Measurements from ENCODE around the gene UMOD.

The UMOD gene

DNA sequence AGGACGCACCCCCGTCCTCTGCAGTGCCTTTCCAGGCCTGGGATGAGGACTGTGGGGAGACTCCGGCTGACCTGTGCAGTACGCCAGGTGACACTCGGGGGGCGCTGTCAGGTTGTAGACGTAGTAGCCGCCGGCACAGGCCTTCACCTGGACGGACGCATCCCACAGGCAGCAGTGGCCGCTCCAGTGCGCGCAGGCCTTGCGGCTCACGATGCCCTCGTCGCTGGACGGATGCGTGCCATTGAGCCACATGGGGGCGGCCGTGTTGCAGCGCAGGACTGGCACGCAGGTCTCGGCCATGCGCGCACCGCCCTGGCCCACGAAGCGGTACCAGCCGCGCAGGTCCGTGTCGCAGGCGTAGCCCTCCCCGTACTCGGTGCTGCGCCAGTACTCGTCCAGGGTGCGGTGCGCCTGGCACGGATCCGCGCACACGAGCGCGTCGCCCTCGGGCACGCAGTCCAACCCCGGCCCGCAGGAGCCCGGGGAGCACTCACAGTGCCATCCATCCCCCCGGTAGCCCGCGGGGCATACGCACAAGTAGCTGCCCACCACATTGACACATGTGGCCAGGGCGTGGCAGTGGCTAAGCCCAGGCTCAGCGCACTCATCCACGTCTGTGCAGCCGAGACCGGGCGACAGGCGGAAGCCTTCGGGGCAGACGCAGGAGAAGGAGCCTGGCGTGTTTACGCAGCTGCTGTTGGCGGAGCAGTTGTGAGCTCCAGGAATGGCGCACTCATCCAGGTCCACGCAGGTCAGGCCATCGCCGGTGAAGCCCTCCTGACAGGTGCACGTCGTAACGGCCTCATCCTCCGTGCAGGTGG is 3.9 kb downstream of the UMOD start:
- TF ChIP-seq, protein P1, sequence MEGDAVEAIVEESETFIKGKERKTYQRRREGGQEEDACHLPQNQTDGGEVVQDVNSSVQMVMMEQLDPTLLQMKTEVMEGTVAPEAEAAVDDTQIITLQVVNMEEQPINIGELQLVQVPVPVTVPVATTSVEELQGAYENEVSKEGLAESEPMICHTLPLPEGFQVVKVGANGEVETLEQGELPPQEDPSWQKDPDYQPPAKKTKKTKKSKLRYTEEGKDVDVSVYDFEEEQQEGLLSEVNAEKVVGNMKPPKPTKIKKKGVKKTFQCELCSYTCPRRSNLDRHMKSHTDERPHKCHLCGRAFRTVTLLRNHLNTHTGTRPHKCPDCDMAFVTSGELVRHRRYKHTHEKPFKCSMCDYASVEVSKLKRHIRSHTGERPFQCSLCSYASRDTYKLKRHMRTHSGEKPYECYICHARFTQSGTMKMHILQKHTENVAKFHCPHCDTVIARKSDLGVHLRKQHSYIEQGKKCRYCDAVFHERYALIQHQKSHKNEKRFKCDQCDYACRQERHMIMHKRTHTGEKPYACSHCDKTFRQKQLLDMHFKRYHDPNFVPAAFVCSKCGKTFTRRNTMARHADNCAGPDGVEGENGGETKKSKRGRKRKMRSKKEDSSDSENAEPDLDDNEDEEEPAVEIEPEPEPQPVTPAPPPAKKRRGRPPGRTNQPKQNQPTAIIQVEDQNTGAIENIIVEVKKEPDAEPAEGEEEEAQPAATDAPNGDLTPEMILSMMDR (IDR thresholded peaks at IDR 0.05; ENCODE audit: low read length, missing control alignments), result no peak
- no peak for DNase-seq (ENCODE audit: low read depth)
- no peak overlapping the region for H3K4me3 ChIP-seq (replicated peaks; ENCODE audit: low read depth, low read length)

DNA sequence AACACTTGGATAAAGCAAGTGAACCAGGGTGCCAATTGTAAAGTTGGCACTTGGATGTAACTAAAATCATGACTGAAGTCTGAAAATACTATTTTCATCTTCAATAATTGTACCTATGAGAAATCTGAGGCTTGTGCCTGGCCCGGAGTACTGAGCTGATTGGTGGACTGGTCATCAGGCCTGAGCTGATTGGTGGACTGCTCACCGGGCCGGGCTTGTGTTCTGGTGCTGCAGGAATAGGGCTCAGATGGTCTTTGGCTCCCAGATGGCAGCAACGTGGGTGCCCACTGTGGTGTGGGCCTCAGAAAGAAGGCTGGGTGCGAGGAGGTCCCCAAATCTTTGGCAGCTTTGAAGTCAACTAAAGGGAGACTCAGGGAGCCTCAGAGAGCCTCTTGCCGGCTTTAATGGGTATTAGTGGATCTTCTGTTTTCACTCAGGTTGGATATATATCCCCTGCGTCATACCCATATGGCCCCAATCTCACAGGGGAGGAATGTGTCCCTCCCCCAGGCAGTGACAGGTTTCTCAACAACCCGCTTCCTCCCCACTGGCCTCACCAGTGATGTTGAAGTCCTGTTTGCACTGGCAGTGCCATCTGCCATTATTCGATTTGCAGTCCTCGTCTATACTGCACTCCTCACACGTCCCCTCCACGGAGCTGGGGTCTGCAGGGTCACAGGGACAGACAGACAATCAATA is 4.7 kb downstream of the UMOD start:
- H3K4me3 ChIP-seq (replicated peaks; ENCODE audit: low read depth, low read length), result no peak overlapping the region
- TF ChIP-seq, protein P1 (IDR thresholded peaks at IDR 0.05; ENCODE audit: low read length, missing control alignments), result no peak
- DNase-seq (ENCODE audit: low read depth), result no peak

DNA sequence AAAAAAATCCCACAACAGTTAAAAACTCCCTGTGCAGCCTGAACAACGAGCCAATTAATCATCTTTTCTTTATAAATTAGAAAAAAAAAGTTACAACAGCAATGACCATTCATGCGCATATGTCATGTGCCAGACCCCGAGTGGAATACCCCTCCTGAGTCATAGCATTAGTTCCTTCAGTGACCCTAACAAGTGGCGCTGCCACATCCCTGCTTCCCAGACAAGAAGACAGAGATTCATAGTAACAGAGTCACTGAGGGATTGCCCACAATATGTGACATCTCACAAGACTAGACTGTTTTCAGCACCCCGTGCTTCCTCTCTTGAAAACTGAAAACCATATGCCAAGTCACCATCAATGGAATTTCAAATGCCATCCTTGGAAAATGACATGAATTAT is 7.9 kb downstream of the UMOD start:
- TF ChIP-seq, protein P1 (IDR thresholded peaks at IDR 0.05; ENCODE audit: low read length, missing control alignments), result no peak
- no peak overlapping the region for H3K4me3 ChIP-seq (replicated peaks; ENCODE audit: low read depth, low read length)
- no peak for DNase-seq (ENCODE audit: low read depth)

DNA sequence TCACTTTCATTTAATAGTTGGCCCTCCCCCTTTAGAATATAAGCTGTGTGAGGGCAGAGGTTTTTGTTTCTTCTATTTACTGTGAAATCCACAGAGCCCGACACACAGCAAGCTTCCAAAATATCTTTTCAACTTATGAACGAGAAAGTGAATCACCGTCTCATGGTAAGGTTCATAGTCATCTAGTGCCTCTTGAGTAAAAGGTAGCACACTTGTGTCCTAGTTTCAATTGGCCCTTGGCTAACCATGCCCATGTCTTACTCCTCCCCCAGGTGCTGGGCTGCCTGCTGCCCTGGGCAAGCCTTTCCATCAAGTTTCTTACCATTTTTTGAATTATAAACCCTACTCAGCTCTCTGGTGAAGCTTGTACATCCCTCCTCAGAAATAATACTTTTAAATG is 12.8 kb downstream of the UMOD start:
- TF ChIP-seq, protein P1 (IDR thresholded peaks at IDR 0.05; ENCODE audit: low read length, missing control alignments), result no peak
- H3K4me3 ChIP-seq (replicated peaks; ENCODE audit: low read depth, low read length), result no peak overlapping the region
- DNase-seq (ENCODE audit: low read depth), result no peak

DNA sequence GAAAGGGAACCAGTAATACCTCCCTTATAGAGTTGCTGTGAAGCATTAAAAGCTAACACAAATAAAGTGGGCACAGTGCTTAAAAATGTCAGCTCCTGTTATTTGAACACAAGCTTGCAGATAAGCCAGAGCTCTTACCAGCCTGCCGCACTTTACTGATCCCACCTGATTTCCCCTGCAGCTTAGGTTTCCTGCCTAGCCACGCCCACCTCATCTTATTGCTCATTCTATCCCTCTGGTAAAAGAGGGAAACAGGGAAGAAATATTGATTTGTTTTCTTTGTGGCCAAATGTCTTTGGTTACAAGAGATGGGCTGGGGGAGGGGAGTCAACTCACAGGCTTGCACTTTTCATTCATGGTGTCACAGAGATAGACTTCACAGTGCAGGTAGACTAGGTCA is 15.6 kb downstream of the UMOD start:
- TF ChIP-seq, protein P1 (IDR thresholded peaks at IDR 0.05; ENCODE audit: low read length, missing control alignments), result no peak
- no peak overlapping the region for H3K4me3 ChIP-seq (replicated peaks; ENCODE audit: low read depth, low read length)
- DNase-seq (ENCODE audit: low read depth), result no peak

DNA sequence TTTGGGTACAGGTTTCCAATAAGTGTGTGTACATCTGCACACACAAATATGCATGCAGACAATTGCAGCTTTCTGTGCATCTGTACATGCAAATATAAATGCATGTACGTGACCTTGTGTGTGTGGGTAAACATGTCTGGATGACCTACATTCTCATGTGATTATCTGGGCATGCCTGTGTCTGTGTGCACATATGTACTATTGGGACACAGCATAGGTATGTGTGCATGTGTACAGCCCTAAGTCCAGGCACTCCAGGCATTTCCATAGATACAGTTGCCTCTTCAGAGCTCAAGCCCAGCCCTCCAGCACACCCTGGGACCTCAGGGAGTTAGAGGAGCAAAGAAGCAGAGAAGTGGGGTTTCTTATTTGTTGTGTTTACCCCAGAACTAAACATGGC is 18.1 kb downstream of the UMOD start:
- no peak overlapping the region for H3K4me3 ChIP-seq (replicated peaks; ENCODE audit: low read depth, low read length)
- no peak for DNase-seq (ENCODE audit: low read depth)
- TF ChIP-seq, protein P1 (IDR thresholded peaks at IDR 0.05; ENCODE audit: low read length, missing control alignments), result no peak
